HepG2 (cell line): ENCODE data around the gene TAF3. TPM values are rescaled to one million over a fixed set of nuclear protein-coding genes. Genes with fewer than 3 reads are reported as not detected.

Source experiments
- ATAC-seq: fragments of 200-7000 bp; cut with Tn5 transposase; 3 replicates; pipeline ENCODE4 v1.9.1; 2020; ENCODE audit warnings: mild to moderate bottlenecking, moderate library complexity
- BruUV-seq: library from RNA; stranded (reverse); fragments of 400-500 nt; replicated peaks from 2 replicates; lab custom pipeline; 2021; lab: Mats Ljungman, UMichigan
- CTCF ChIA-PET: fragments of 300-600 bp; formaldehyde crosslinking; extraction: SDS; loops from one replicate; lab custom pipeline; 2021; ENCODE audit warnings: low total read pairs, inconsistent platforms, low intra/inter-chr PET ratio; lab: Yijun Ruan, JAX
- POLR2A ChIA-PET: fragments of 350-600 bp; sonication (Branson Sonifier 250); formaldehyde crosslinking; loops from one replicate; lab custom pipeline; 2020; ENCODE audit warnings: antibody characterized with exemption, inconsistent platforms; lab: Yijun Ruan, JAX
- DNase-seq: peaks from one replicate; pipeline ENCODE4 v3.0.0-alpha.2; 2015; ENCODE audit warnings: low spot score
- FAIRE-seq: peaks from 3 replicates; lab custom pipeline; 2011; peaks lifted over from hg19 to GRCh38; lab: Jason Lieb, UNC
- H2AFZ ChIP-seq: one replicate; pipeline ENCODE4 v1.6.1; 2011; ENCODE audit warnings: low read length, inconsistent platforms
- H3K27ac ChIP-seq: fragments of 300-600 bp; 3 replicates; pipeline ENCODE4 v1.8.0; 2011; ENCODE audit warnings: mixed run types, mild to moderate bottlenecking, mixed read lengths, low read length, inconsistent platforms; ENCODE audit not compliant: insufficient read depth; ENCODE audit errors: extremely low read length
- H3K27me3 ChIP-seq, 2 experiments: fragments of 200-600 bp in 1 of 2; 2 replicates in 1 of 2; 3 replicates in 1 of 2; pipeline versions ENCODE4 v1.6.0 to v1.8.0; 2011; ENCODE audit warnings: low read length in 2 of 2, mild to moderate bottlenecking in 2 of 2, moderate library complexity in 2 of 2, inconsistent platforms in 1 of 2; ENCODE audit not compliant: insufficient read depth in 2 of 2, control insufficient read depth in 1 of 2
- H3K36me3 ChIP-seq, 2 experiments: fragments of 200-600 bp in 1 of 2; replicated peaks in 1 of 2; 2 replicates in 1 of 2; 3 replicates in 1 of 2; pipeline versions ENCODE4 v1.5.1 to v1.8.0; 2011; ENCODE audit warnings: low read length in 2 of 2, inconsistent platforms in 1 of 2; ENCODE audit not compliant: insufficient read depth in 2 of 2, control insufficient read depth in 1 of 2
- H3K4me1 ChIP-seq: 2 replicates; pipeline ENCODE4 v1.5.1; 2012; ENCODE audit warnings: low read length, inconsistent platforms; ENCODE audit not compliant: insufficient read depth
- H3K4me2 ChIP-seq: 2 replicates; pipeline ENCODE4 v1.6.0; 2011; ENCODE audit warnings: low read depth, low read length, inconsistent platforms
- H3K4me3 ChIP-seq, 3 experiments: fragments of 200-600 bp in 1 of 3; sonication (generic), shearing (Covaris generic) in 1 of 3; replicated peaks in 1 of 3; 2 replicates each; pipeline ENCODE4 v1.5.1; 2011 to 2016; ENCODE audit warnings: low read length in 3 of 3, inconsistent platforms in 2 of 3, low read depth in 2 of 3, mild to moderate bottlenecking in 2 of 3, control low read depth in 1 of 3, mixed read lengths in 1 of 3; ENCODE audit not compliant: insufficient read depth in 1 of 3
- H3K79me2 ChIP-seq: one replicate; pipeline ENCODE4 v1.6.1; 2011; ENCODE audit warnings: low read length, inconsistent platforms; ENCODE audit not compliant: insufficient read depth
- H3K9ac ChIP-seq: 2 replicates; pipeline ENCODE4 v1.6.0; 2011; ENCODE audit warnings: mild to moderate bottlenecking, low read depth, low read length, inconsistent platforms; ENCODE audit not compliant: insufficient read depth
- H3K9me3 ChIP-seq: 2 replicates; pipeline ENCODE4 v1.5.1; 2012; ENCODE audit warnings: mild to moderate bottlenecking, low read length
- H4K20me1 ChIP-seq: 2 replicates; pipeline ENCODE4 v1.6.0; 2011; ENCODE audit warnings: inconsistent platforms, mild to moderate bottlenecking, low read length, moderate library complexity; ENCODE audit not compliant: insufficient read depth
- FLYWCH1 ChIP-seq: sonication (generic); formaldehyde crosslinking; IDR thresholded peaks from 2 replicates; pipeline ENCODE4 v1.8.1; 2023; ENCODE audit warnings: mild to moderate bottlenecking, missing genetic modification reagents
- HIVEP1 ChIP-seq: sonication (generic); formaldehyde crosslinking; IDR thresholded peaks from 2 replicates; pipeline ENCODE4 v1.4.0; 2020; ENCODE audit warnings: mild to moderate bottlenecking, missing genetic modification reagents
- SMARCE1 ChIP-seq: fragments of 450-650 bp; IDR thresholded peaks from 2 replicates; pipeline ENCODE4 v1.6.1; 2017; ENCODE audit warnings: borderline replicate concordance
- ZSCAN5A ChIP-seq: sonication (generic); formaldehyde crosslinking; IDR thresholded peaks from 2 replicates; pipeline ENCODE4 v1.8.0; 2022; ENCODE audit warnings: mild to moderate bottlenecking, missing genetic modification reagents, borderline replicate concordance
- WGBS: methylation state at CpG from one replicate; pipeline ENCODE4 v1.1.6; 2017; ENCODE audit warnings: low lambda C conversion rate; 5-methylcytosine and 5-hydroxymethylcytosine counted together
- in situ Hi-C: cut with HindIII; loops from 2 replicates; pipeline ENCODE4 v1.10.0; 2017; ENCODE audit warnings: low pct_unique_long_range_greater_than_20kb; ENCODE audit not compliant: extremely low pct_ligation_motif_present
- intact Hi-C: fragments of 100-400 bp; cut with micrococcal nuclease; formaldehyde crosslinking; loops from one replicate; pipeline ENCODE4 v1.10.0; 2022; ENCODE audit not compliant: unreplicated experiment
- polyA plus RNA-seq, 8 experiments: library from polyadenylated mRNA; depleted of rRNA in 3 of 8; stranded (reverse) in 7 of 8; unstranded in 1 of 8; fragments of >200 nt; fragmentation: Illumina TruSeq in 4 of 8; extraction: Trizol in 4 of 8; gene quantifications; 2 replicates each; pipeline versions ENCODE4 v1.2.1 to v1.2.3, GENCODE V29; 2011 to 2016; ENCODE audit warnings: low read depth in 4 of 8, missing spikeins in 1 of 8, mixed read lengths in 1 of 8; ENCODE audit not compliant: insufficient read depth in 1 of 8
- total RNA-seq, 5 experiments: library from RNA; depleted of rRNA; stranded (reverse); fragments of >200 nt; fragmentation: Illumina TruSeq; extraction: Trizol; gene quantifications; 2 replicates each; pipeline ENCODE4 v1.2.3, GENCODE V29; 2016; ENCODE audit warnings: low read depth in 1 of 5

TAF3 gene
- total and polyA plus RNA-seq, 2 of the 13 experiments (the other 11 are each of a cell fraction or from before 2014, with no cell fraction given): 1.7 to 2.9 TPM

DNA sequence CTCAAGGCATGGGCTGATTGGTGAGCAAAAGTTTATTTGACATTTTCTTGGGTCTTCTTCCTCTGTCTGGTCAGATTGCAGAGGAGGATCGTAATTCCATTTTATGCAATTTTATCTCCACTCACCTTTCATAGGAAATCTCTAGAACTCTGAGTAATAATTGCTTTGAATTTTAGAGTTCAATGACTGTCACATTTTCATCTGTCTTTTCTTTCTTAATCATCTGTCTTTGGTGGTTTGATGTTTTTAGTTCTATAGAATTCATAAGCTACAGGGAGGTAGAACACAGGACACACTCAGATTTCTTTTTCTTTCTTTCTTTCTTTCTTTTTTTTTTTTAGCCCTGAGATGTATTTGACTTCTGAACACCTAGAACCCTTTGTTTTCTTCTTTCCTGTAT is 247.8 kb downstream of the TAF3 start:
- ChIA-PET POLR2A (no interaction called here), CTCF (no interaction called here)
- Histone ChIP-seq H3K9me3 (no peaks in the 10 kb centered on the region), H3K4me2 (no peak overlapping the region), H3K36me3 (no peaks in the 10 kb centered on the region), H3K79me2 (no peaks in the 10 kb centered on the region), H4K20me1 (no peaks in the 10 kb centered on the region), H3K27ac (no peak overlapping the region), H2AFZ (no peak overlapping the region), H3K9ac (no peak overlapping the region), H3K27me3 (peaks cover 13 to 57% of the 10 kb centered on the region in 2 experiments), H3K4me1 (no peaks in the 10 kb centered on the region), H3K4me3 (no peak overlapping the region)
- BruUV-seq: no TSS peak
- FAIRE-seq: no peak
- DNase-seq: no peak
- TF ChIP-seq FLYWCH1 (CRISPR knock-in tag) (no peak), ZSCAN5A (CRISPR knock-in tag) (no peak), SMARCE1 (no peak), HIVEP1 (CRISPR knock-in tag) (no peak)
- no peak for ATAC-seq
- intact Hi-C loops (no loop called here), in situ Hi-C loops (no loop called here)
- 6% methylated on average over 1 of the region's 1 CpG for WGBS

Other genes with a start within 250 kb of the TAF3 start
- gene ITIH5, start 151.5 kb upstream of the TAF3 start, total RNA-seq (2016; rRNA removed; fragmentation: Illumina TruSeq; extraction: Trizol): 3.5 and 8.9 TPM in 2 replicates
- gene ITIH5, start 151.5 kb upstream of the TAF3 start, polyA plus RNA-seq (2011; rRNA removed): 4.7 and 6.0 TPM in 2 replicates
- 603 and 1,197 TPM in 2 replicates for gene ITIH2, start 115.2 kb upstream of the TAF3 start, total RNA-seq (2016; rRNA removed; fragmentation: Illumina TruSeq; extraction: Trizol)
- gene ITIH2, start 115.2 kb upstream of the TAF3 start, polyA plus RNA-seq (2011; rRNA removed): 1,427 and 1,430 TPM in 2 replicates
- 23.2 and 34.6 TPM in 2 replicates for gene KIN, start 30.5 kb upstream of the TAF3 start, total RNA-seq (2016; rRNA removed; fragmentation: Illumina TruSeq; extraction: Trizol)
- gene KIN, start 30.5 kb upstream of the TAF3 start, polyA plus RNA-seq (2011; rRNA removed): 3.8 and 4.9 TPM in 2 replicates
- 416 and 578 TPM in 2 replicates for gene ATP5F1C, start 30.3 kb upstream of the TAF3 start, total RNA-seq (2016; rRNA removed; fragmentation: Illumina TruSeq; extraction: Trizol)
- gene ATP5F1C, start 30.3 kb upstream of the TAF3 start, polyA plus RNA-seq (2011; rRNA removed): 306 and 407 TPM in 2 replicates
- not detected in 2 replicates for gene GATA3, start 236.2 kb downstream of the TAF3 start, total RNA-seq (2016; rRNA removed; fragmentation: Illumina TruSeq; extraction: Trizol)
- not detected in 2 replicates for gene GATA3, start 236.2 kb downstream of the TAF3 start, polyA plus RNA-seq (2011; rRNA removed)